ENCODE measurements around the gene KIF17.

DNA sequence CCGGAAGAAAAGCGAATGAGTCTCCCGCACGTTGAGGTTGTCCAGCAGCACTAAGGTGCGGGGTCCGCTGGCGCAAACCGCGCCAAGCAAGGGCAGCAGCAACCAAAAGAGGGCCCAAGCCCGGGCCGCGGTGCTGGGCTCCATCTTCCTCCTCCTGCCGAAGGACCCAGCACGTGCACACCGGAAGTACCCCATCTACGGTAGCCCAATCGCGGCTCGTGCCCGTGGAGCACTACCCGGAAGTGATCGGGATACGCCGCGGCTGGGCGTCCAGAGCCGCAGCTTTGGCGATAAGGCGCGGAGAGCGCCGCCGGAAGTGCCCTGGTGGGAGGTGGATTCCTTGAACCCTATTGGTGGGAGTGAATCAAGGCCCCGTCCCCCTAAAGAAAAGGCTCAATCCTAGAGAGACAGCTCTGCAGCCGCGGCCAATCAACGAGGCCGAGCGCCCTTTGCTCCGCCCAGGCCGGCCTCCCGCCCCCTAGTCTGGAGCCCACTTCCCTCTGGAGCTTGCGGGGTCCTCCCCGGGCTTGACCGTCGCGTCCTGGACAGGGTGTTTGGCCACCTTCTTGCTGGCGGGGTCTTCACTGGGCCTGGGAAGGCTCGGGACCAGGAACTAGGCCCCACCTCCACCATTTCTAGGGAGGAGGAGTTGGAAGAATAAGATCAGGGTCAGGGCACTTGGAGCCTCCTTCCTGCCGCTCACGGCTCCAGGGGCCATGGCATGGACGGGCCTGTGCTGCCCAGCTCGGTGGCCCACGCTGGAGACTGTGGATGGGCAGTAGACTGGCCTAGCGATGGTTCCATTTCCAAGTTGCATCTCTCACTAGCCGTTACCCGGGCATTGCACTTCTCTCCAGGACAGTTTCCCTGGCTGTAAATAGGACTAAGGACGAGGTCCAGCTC, 56.3 kb downstream of the KIF17 start, which contains the start of gene DDOST:
- TF ChIP-seq, protein P1, sequence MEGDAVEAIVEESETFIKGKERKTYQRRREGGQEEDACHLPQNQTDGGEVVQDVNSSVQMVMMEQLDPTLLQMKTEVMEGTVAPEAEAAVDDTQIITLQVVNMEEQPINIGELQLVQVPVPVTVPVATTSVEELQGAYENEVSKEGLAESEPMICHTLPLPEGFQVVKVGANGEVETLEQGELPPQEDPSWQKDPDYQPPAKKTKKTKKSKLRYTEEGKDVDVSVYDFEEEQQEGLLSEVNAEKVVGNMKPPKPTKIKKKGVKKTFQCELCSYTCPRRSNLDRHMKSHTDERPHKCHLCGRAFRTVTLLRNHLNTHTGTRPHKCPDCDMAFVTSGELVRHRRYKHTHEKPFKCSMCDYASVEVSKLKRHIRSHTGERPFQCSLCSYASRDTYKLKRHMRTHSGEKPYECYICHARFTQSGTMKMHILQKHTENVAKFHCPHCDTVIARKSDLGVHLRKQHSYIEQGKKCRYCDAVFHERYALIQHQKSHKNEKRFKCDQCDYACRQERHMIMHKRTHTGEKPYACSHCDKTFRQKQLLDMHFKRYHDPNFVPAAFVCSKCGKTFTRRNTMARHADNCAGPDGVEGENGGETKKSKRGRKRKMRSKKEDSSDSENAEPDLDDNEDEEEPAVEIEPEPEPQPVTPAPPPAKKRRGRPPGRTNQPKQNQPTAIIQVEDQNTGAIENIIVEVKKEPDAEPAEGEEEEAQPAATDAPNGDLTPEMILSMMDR (conservative IDR thresholded peaks at IDR 0.05), result peak; percentile 36
- peak; percentile 28; the same call in 1 of the 2 replicates for TF ChIP-seq ZFX (IDR thresholded peaks at IDR 0.05)
